Tibial artery (tissue), 4 donors: ENCODE data around the gene CYB561D1.

Experiments used
- DNase-seq, 2 donors: peaks; one replicate each; pipeline ENCODE4 v3.0.0-alpha.2; 2019
- H3K27ac ChIP-seq, 2 donors: fragments of 200-600 bp; sonication (generic) in 1 of 2; 1 replicate in 1 of 2; 2 replicates in 1 of 2; pipeline ENCODE4 v1.5.1; 2018 to 2019; ENCODE audit warnings: mild to moderate bottlenecking in 1 of 2
- H3K27me3 ChIP-seq, 2 donors: fragments of 200-600 bp; sonication (generic) in 1 of 2; one replicate each; pipeline versions ENCODE4 v1.5.1 to v1.6.0; 2016 to 2019
- H3K36me3 ChIP-seq, 3 donors: fragments of 200-600 bp; sonication (generic) in 2 of 3; one replicate each; pipeline ENCODE4 v1.5.1; 2016 to 2019; ENCODE audit warnings: mild to moderate bottlenecking in 2 of 3
- H3K4me1 ChIP-seq, 4 donors: fragments of 200-600 bp; sonication (generic) in 2 of 4; 1 replicate in 3 of 4; 2 replicates in 1 of 4; pipeline ENCODE4 v1.5.1; 2016 to 2019
- H3K4me3 ChIP-seq, 2 donors: fragments of 200-600 bp; sonication (generic) in 1 of 2; 1 replicate in 1 of 2; 2 replicates in 1 of 2; pipeline ENCODE4 v1.5.1; 2018 to 2019; ENCODE audit warnings: mild to moderate bottlenecking in 2 of 2
- H3K9me3 ChIP-seq, 3 donors: fragments of 200-600 bp; sonication (generic) in 1 of 3; one replicate each; pipeline ENCODE4 v1.5.1; 2016 to 2019
- CTCF ChIP-seq, 2 experiments: fragments of 200-600 bp in 1 of 2; fragments of 450-650 bp in 1 of 2; IDR thresholded peaks; one replicate each; pipeline ENCODE4 v1.5.1; 2017 to 2019; ENCODE audit warnings: antibody characterized with exemption in 2 of 2, mild to moderate bottlenecking in 1 of 2, moderate library complexity in 1 of 2
- intact Hi-C: fragments of 100-400 bp; cut with DNase I; formaldehyde crosslinking; loops from one replicate; pipeline ENCODE4 v1.15.0; 2023; ENCODE audit warnings: low total_unique reads

Gene CYB561D1

GRCh38 chr1:109476825-109477224 is 17.1 kb upstream of the CYB561D1 start:
- Histone ChIP-seq H3K4me1 (no peaks in the 10 kb centered on the region), H3K36me3 (no peaks in the 10 kb centered on the region), H3K9me3 (no peaks in the 10 kb centered on the region), H3K4me3 (no peak overlapping the region), H3K27ac (no peak overlapping the region), H3K27me3 (no peaks in the 10 kb centered on the region)
- no peak for TF ChIP-seq CTCF (IDR thresholded peaks at IDR 0.05)
- intact Hi-C loops = no loop called here
- DNase-seq = no peak

DNA sequence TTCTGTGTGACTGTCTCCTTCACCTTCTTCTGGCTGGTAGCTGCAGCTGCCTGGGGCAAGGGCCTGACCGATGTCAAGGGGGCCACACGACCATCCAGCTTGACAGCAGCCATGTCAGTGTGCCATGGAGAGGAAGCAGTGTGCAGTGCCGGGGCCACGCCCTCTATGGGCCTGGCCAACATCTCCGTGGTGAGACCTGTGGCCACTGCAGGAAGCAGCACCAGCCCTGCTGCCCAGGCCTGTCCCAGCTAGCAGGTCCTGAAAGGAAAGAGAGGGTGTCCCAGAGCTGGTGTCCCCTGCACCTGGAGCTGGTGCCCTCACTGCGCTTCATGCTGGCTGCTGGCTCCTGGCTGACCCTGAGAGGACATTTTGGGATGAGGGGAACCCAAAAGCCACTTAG is 16.1 kb upstream of the CYB561D1 start:
- Histone ChIP-seq H3K36me3 (no peaks in the 10 kb centered on the region), H3K9me3 (no peaks in the 10 kb centered on the region), H3K4me3 (no peak overlapping the region), H3K27me3 (no peaks in the 10 kb centered on the region), H3K27ac (no peak overlapping the region), H3K4me1 (peaks cover 0 to 2% (median under 1%) of the 10 kb centered on the region in 4 donors)
- TF ChIP-seq CTCF (IDR thresholded peaks at IDR 0.05) = no peak
- DNase-seq = no peak
- intact Hi-C loops = no loop called here

DNA sequence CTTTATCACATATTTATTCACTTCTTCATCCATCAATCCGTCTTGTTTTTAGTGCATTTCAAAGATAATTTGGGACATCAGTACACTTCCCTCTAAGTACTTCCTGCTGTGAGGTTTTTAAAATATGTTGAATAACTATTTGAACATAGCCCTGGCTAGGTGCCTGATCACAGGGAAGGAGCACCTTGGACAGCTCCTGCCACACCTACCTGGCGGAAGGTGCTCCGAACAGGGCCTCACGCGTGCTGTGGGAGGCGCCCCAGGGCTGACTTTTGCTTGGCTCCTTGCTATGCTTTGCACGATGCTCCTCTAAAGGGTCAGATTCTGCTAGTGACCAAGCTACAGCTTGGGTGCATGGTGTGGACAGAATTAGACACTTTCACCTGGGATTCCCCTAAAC is 15.1 kb upstream of the CYB561D1 start:
- intact Hi-C loops = no loop called here
- no peak overlapping the region for H3K27ac ChIP-seq
- no peak for DNase-seq
- no peaks in the 10 kb centered on the region for H3K36me3 ChIP-seq
- H3K4me1 ChIP-seq = peaks cover 0 to 7% (median 6%) of the 10 kb centered on the region in 4 donors
- H3K27me3 ChIP-seq = no peaks in the 10 kb centered on the region
- no peak for TF ChIP-seq CTCF (IDR thresholded peaks at IDR 0.05)
- H3K4me3 ChIP-seq = no peak overlapping the region
- no peaks in the 10 kb centered on the region for H3K9me3 ChIP-seq

DNA sequence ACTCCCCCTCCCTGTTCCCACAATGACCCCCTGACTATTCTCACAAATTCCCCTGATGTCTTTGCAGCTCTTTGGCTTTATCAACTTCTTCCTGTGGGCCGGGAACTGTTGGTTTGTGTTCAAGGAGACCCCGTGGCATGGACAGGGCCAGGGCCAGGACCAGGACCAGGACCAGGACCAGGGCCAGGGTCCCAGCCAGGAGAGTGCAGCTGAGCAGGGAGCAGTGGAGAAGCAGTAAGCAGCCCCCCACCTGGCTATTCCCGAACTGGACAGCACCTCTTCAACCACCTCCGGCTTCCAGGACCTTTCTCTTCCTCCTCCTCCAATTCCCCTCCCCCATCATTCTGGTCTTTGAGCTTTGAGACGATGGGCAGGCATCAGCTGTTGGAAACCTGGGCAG is 14.6 kb upstream of the CYB561D1 start:
- no peak for TF ChIP-seq CTCF (IDR thresholded peaks at IDR 0.05)
- intact Hi-C loops = no loop called here
- no peak overlapping the region for H3K27ac ChIP-seq
- DNase-seq = no peak
- peaks cover 0 to 8% (median 8%) of the 10 kb centered on the region in 4 donors for H3K4me1 ChIP-seq
- no peaks in the 10 kb centered on the region for H3K36me3 ChIP-seq
- H3K27me3 ChIP-seq = no peaks in the 10 kb centered on the region
- no peaks in the 10 kb centered on the region for H3K9me3 ChIP-seq
- no peak overlapping the region for H3K4me3 ChIP-seq

- no peaks in the 10 kb centered on the region for H3K9me3 ChIP-seq
- intact Hi-C loops = loop anchor here (10.0 kb wide), 1 partner anchor 215 kb away; no protein-coding TSS in a partner anchor
- TF ChIP-seq CTCF (IDR thresholded peaks at IDR 0.05) = no peak
- DNase-seq = no peak
- peaks cover 0 to 14% (median 14%) of the 10 kb centered on the region in 4 donors for H3K4me1 ChIP-seq
- H3K36me3 ChIP-seq = no peaks in the 10 kb centered on the region
- no peak overlapping the region for H3K4me3 ChIP-seq
- no peaks in the 10 kb centered on the region for H3K27me3 ChIP-seq
- H3K27ac ChIP-seq = no peak overlapping the region
These were observed 14.0 kb upstream of the CYB561D1 start for GRCh38 chr1:109479901-109480300.

GRCh38 chr1:109481646-109482045 is 12.2 kb upstream of the CYB561D1 start:
- H3K4me3 ChIP-seq = no peak overlapping the region
- H3K9me3 ChIP-seq = no peaks in the 10 kb centered on the region
- no peaks in the 10 kb centered on the region for H3K27me3 ChIP-seq
- DNase-seq = no peak
- intact Hi-C loops = loop anchor here (10.0 kb wide), 1 partner anchor 217 kb away; no protein-coding TSS in a partner anchor
- no peak overlapping the region for H3K27ac ChIP-seq
- H3K4me1 ChIP-seq = peaks cover 0 to 19% (median 16%) of the 10 kb centered on the region in 4 donors
- no peaks in the 10 kb centered on the region for H3K36me3 ChIP-seq
- TF ChIP-seq CTCF (IDR thresholded peaks at IDR 0.05) = no peak
